ENCODE data around the gene XRCC1. TPM values are rescaled to one million over a fixed set of nuclear protein-coding genes. Genes with fewer than 3 reads are reported as not detected.

The XRCC1 gene
- total and polyA plus RNA-seq, 2 of the 4 experiments (the other 2 are of a cell fraction), result 12.5 to 21.3 TPM

DNA sequence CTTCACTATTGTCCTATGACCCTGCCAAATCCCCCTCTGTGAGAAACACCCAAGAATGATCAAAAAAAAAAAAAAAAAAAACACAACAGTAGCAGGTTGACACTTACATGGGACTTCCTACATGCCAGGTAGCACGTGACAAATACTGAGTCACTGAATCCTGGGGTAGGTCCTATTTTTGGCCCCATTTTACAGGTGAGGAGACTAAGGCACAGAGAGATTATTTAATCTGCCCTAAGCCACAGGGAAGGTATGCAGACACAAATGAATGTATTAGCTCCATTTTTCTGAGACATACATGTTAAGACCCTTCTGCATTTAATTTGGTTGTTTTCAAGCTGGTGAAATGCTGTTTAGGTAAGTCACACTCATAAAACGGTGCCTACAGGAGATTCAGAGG, 26.6 kb downstream of the XRCC1 start:
- Histone ChIP-seq H3K9ac (ENCODE audit: low read depth, low read length) (no peak overlapping the region), H4K8ac (ENCODE audit: low read depth in 2 of 2, low read length in 2 of 2) (no peak overlapping the region), H3K56ac (ENCODE audit: extremely low read depth, insufficient read depth, low read length) (no peak overlapping the region), H2BK120ac (ENCODE audit: low read depth, low read length) (no peak overlapping the region), H2BK20ac (ENCODE audit: low read depth, low read length) (no peak overlapping the region), H3K4me1 (ENCODE audit: control insufficient read depth, insufficient read depth, low read length) (no peaks in the 10 kb centered on the region), H3K4ac (ENCODE audit: low read depth, low read length) (no peak overlapping the region), H3K14ac (replicated peaks; ENCODE audit: low read depth, low read length) (no peak overlapping the region), H4K20me1 (ENCODE audit: insufficient read depth, low read length) (no peaks in the 10 kb centered on the region), H3K4me2 (ENCODE audit: low read depth, low read length) (no peak overlapping the region), H2AK5ac (ENCODE audit: low read depth, low read length) (no peak overlapping the region), H3K27me3 (ENCODE audit: control insufficient read depth, insufficient read depth, low read length) (no peaks in the 10 kb centered on the region), H4K91ac (ENCODE audit: insufficient read depth, low read depth, low read length) (no peak overlapping the region), H3K18ac (ENCODE audit: low read depth, low read length) (no peak overlapping the region), H3K4me3 (ENCODE audit: insufficient read depth, low read depth, low read length) (no peak overlapping the region), H3K9me1 (ENCODE audit: insufficient read depth, low read length) (no peaks in the 10 kb centered on the region), H2AFZ (replicated peaks; ENCODE audit: low read length, poor library complexity) (no peak overlapping the region), H3K27ac (ENCODE audit: insufficient read depth, low read length) (no peak overlapping the region), H2BK15ac (ENCODE audit: low read depth, low read length) (no peak overlapping the region), H3K23ac (ENCODE audit: low read depth, low read length) (no peak overlapping the region), H3K79me1 (ENCODE audit: low read depth in 1 of 2, low read length in 2 of 2) (peaks cover 3 to 4% of the 10 kb centered on the region in 2 experiments; a peak in 1 of 4 replicates), H4K5ac (ENCODE audit: low read depth, low read length) (no peak overlapping the region), H3K9me3 (ENCODE audit: control insufficient read depth, insufficient read depth, low read length) (no peaks in the 10 kb centered on the region), H2BK5ac (ENCODE audit: low read depth, low read length, poor library complexity, severe bottlenecking) (no peak overlapping the region), H3K36me3 (ENCODE audit: control insufficient read depth, insufficient read depth, low read length) (peaks cover 37% of the 10 kb centered on the region), H2AK9ac (replicated peaks; ENCODE audit: low read depth, low read length, poor library complexity) (no peak overlapping the region)
- in situ Hi-C loops (cut with MboI; ENCODE audit: low sequenced_read_pairs), result no loop called here
- intact Hi-C loops (cut with micrococcal nuclease), result no loop called here
- DNase-seq, result no peak
- WGBS, 2 experiments (ENCODE audit: extremely low coverage in 2 of 2, insufficient read length in 1 of 2), result no CpG with 5 or more reads among the region's 2 CpGs
- TF ChIP-seq CHD1 (IDR thresholded peaks at IDR 0.05; ENCODE audit: low read depth, low read length) (no peak), MXI1 (IDR thresholded peaks at IDR 0.05; ENCODE audit: borderline replicate concordance, low read depth, low read length) (no peak), POLR2A (IDR thresholded peaks at IDR 0.05; ENCODE audit: low read depth, low read length) (no peak), RAD21 (IDR thresholded peaks at IDR 0.05; ENCODE audit: low read length) (no peak), CEBPB (IDR thresholded peaks at IDR 0.05; ENCODE audit: low read depth, low read length) (no peak), FOS (IDR thresholded peaks at IDR 0.05; ENCODE audit: low read depth, low read length) (no peak), RFX5 (IDR thresholded peaks at IDR 0.05; ENCODE audit: low read depth, low read length) (no peak), NFE2L2 (IDR thresholded peaks at IDR 0.05; ENCODE audit: low read depth, low read length) (no peak), MAFK (IDR thresholded peaks at IDR 0.05; ENCODE audit: low read depth, low read length) (no peak), BHLHE40 (IDR thresholded peaks at IDR 0.05; ENCODE audit: low read depth, low read length) (no peak), MAZ (IDR thresholded peaks at IDR 0.05; ENCODE audit: borderline replicate concordance, low read depth, low read length) (no peak), SMC3 (IDR thresholded peaks at IDR 0.05; ENCODE audit: low read depth, low read length) (no peak), RCOR1 (IDR thresholded peaks at IDR 0.05; ENCODE audit: insufficient replicate concordance, low read length) (no peak)
- TF ChIP-seq, protein P1, sequence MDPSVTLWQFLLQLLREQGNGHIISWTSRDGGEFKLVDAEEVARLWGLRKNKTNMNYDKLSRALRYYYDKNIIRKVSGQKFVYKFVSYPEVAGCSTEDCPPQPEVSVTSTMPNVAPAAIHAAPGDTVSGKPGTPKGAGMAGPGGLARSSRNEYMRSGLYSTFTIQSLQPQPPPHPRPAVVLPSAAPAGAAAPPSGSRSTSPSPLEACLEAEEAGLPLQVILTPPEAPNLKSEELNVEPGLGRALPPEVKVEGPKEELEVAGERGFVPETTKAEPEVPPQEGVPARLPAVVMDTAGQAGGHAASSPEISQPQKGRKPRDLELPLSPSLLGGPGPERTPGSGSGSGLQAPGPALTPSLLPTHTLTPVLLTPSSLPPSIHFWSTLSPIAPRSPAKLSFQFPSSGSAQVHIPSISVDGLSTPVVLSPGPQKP (IDR thresholded peaks at IDR 0.05; ENCODE audit: borderline replicate concordance, low read depth, low read length), result no peak
- TF ChIP-seq, protein P2, sequence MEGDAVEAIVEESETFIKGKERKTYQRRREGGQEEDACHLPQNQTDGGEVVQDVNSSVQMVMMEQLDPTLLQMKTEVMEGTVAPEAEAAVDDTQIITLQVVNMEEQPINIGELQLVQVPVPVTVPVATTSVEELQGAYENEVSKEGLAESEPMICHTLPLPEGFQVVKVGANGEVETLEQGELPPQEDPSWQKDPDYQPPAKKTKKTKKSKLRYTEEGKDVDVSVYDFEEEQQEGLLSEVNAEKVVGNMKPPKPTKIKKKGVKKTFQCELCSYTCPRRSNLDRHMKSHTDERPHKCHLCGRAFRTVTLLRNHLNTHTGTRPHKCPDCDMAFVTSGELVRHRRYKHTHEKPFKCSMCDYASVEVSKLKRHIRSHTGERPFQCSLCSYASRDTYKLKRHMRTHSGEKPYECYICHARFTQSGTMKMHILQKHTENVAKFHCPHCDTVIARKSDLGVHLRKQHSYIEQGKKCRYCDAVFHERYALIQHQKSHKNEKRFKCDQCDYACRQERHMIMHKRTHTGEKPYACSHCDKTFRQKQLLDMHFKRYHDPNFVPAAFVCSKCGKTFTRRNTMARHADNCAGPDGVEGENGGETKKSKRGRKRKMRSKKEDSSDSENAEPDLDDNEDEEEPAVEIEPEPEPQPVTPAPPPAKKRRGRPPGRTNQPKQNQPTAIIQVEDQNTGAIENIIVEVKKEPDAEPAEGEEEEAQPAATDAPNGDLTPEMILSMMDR (conservative IDR thresholded peaks at IDR 0.05; ENCODE audit: low read depth, low read length), result no peak
- TF ChIP-seq, protein P3, sequence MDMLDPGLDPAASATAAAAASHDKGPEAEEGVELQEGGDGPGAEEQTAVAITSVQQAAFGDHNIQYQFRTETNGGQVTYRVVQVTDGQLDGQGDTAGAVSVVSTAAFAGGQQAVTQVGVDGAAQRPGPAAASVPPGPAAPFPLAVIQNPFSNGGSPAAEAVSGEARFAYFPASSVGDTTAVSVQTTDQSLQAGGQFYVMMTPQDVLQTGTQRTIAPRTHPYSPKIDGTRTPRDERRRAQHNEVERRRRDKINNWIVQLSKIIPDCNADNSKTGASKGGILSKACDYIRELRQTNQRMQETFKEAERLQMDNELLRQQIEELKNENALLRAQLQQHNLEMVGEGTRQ (IDR thresholded peaks at IDR 0.05; ENCODE audit: low read depth, low read length), result no peak
- ATAC-seq (ENCODE audit: low read depth), result no peak
- CTCF ChIA-PET, result no interaction called here
- dilution Hi-C loops (cut with HindIII; ENCODE audit: low sequenced_read_pairs, unreplicated experiment), result no loop called here
- no TSS peak for BruUV-seq (replicated peaks)
- POLR2A ChIA-PET (ENCODE audit: unreplicated experiment), result no interaction called here
